Thymus (tissue), 11 donors: ENCODE results near the gene UBE2O. TPM values are rescaled to one million over a fixed set of nuclear protein-coding genes. Genes with fewer than 3 reads are reported as not detected.

ENCODE experiments used
- DNase-seq, 9 donors: peaks; one replicate each; pipeline ENCODE4 v3.0.0-alpha.2; 2013; ENCODE audit warnings: low spot score in 9 of 9, low read depth in 6 of 9, missing footprints in 1 of 9
- H3K27ac ChIP-seq, 2 donors: one replicate each; pipeline ENCODE4 v1.5.1; 2013; ENCODE audit warnings: control low read depth in 1 of 2, low read depth in 1 of 2, low read length in 1 of 2, mild to moderate bottlenecking in 1 of 2, moderate library complexity in 1 of 2
- H3K27me3 ChIP-seq, 2 donors: one replicate each; pipeline ENCODE4 v1.5.1; 2013; ENCODE audit warnings: low read length in 1 of 2; ENCODE audit not compliant: control insufficient read depth in 2 of 2, insufficient read depth in 1 of 2
- H3K36me3 ChIP-seq, 2 donors: one replicate each; pipeline ENCODE4 v1.5.1; 2013; ENCODE audit warnings: low read length in 1 of 2, mild to moderate bottlenecking in 1 of 2, moderate library complexity in 1 of 2; ENCODE audit not compliant: control insufficient read depth in 2 of 2, insufficient read depth in 2 of 2
- H3K4me1 ChIP-seq, 2 donors: one replicate each; pipeline ENCODE4 v1.5.1; 2013; ENCODE audit warnings: low read length in 2 of 2; ENCODE audit not compliant: control insufficient read depth in 2 of 2, insufficient read depth in 2 of 2
- H3K4me3 ChIP-seq, 2 donors: one replicate each; pipeline ENCODE4 v1.5.1; 2013; ENCODE audit warnings: low read length in 2 of 2, control low read depth in 1 of 2, mild to moderate bottlenecking in 1 of 2
- H3K9me3 ChIP-seq, 2 donors: one replicate each; pipeline ENCODE4 v1.5.1; 2013; ENCODE audit warnings: low read length in 1 of 2, mild to moderate bottlenecking in 1 of 2; ENCODE audit not compliant: control insufficient read depth in 2 of 2, insufficient read depth in 1 of 2
- WGBS: extraction: QIAGEN DNeasy Blood & Tissue Kit; methylation state at CpG from one replicate; pipeline ENCODE4 v1.1.7; 2013; 5-methylcytosine and 5-hydroxymethylcytosine counted together
- polyA plus RNA-seq: library from polyadenylated mRNA; stranded (reverse); fragments of 200-250 nt; gene quantifications from one replicate; pipeline ENCODE4 v1.2.3, GENCODE V29; 2013
- total RNA-seq: library from RNA; stranded (reverse); fragments of 120-200 nt; gene quantifications from one replicate; pipeline ENCODE4 v1.2.4, GENCODE V29; 2013
- donor health status: healthy.

The UBE2O gene
- total and polyA plus RNA-seq, 2 donors = 8.8 to 11.1 TPM

GRCh38 chr17:76497979-76498875 is 45.3 kb upstream of the UBE2O start:
- Histone ChIP-seq H3K27me3 (peaks cover 14 to 24% of the 10 kb centered on the region in 2 donors), H3K4me1 (peaks cover 21 to 54% of the 10 kb centered on the region in 2 donors), H3K4me3 (no peak overlapping the region), H3K9me3 (no peaks in the 10 kb centered on the region), H3K36me3 (no peaks in the 10 kb centered on the region), H3K27ac (peak overlapping the region; percentile 3 to 48)
- DNase-seq = no peak
- WGBS = 94% methylated on average over 31 of the region's 31 CpGs

- H3K4me1 ChIP-seq = peaks cover 26 to 60% of the 10 kb centered on the region in 2 donors
- no peaks in the 10 kb centered on the region for H3K36me3 ChIP-seq
- H3K27me3 ChIP-seq = peaks cover 14 to 24% of the 10 kb centered on the region in 2 donors
- no peak for DNase-seq
- H3K27ac ChIP-seq = no peak overlapping the region
- H3K4me3 ChIP-seq = no peak overlapping the region
- 88% methylated on average over 2 of the region's 2 CpGs for WGBS
- H3K9me3 ChIP-seq = no peaks in the 10 kb centered on the region
These were observed 44.7 kb upstream of the UBE2O start for GRCh38 chr17:76497699-76497978.

DNA sequence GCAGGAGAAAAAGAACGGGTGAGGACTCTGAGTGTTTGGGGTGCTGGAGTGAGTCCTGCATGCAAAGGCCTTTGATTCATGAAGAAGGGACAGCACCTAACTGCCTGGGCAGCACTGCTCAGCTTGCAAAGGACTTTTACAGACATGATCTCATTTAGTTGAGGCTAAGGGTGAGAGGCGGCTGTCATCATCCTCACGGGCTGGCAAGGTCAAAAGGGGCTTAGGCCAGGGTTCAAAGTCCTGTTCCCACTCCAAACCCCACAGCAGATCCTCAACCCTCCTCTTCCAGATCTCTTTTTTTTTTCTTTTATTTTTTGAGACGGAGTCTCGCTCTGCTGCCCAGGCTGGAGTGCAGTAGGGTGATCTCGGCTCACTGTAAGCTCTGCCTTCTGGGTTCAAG is 43.5 kb upstream of the UBE2O start:
- Histone ChIP-seq H3K4me1 (peaks cover 32 to 63% of the 10 kb centered on the region in 2 donors), H3K36me3 (no peaks in the 10 kb centered on the region), H3K9me3 (no peaks in the 10 kb centered on the region), H3K4me3 (no peak overlapping the region), H3K27ac (no peak overlapping the region), H3K27me3 (peaks cover 14 to 24% of the 10 kb centered on the region in 2 donors)
- WGBS = 97% methylated on average over 6 of the region's 6 CpGs
- no peak for DNase-seq

GRCh38 chr17:76495663-76496400 is 42.9 kb upstream of the UBE2O start:
- Histone ChIP-seq H3K27me3 (peaks cover 12 to 22% of the 10 kb centered on the region in 2 donors), H3K36me3 (no peaks in the 10 kb centered on the region), H3K4me3 (no peak overlapping the region), H3K9me3 (no peaks in the 10 kb centered on the region), H3K27ac (no peak overlapping the region), H3K4me1 (peaks cover 34 to 66% of the 10 kb centered on the region in 2 donors)
- DNase-seq = no peak
- WGBS = 96% methylated on average over 16 of the region's 16 CpGs

DNA sequence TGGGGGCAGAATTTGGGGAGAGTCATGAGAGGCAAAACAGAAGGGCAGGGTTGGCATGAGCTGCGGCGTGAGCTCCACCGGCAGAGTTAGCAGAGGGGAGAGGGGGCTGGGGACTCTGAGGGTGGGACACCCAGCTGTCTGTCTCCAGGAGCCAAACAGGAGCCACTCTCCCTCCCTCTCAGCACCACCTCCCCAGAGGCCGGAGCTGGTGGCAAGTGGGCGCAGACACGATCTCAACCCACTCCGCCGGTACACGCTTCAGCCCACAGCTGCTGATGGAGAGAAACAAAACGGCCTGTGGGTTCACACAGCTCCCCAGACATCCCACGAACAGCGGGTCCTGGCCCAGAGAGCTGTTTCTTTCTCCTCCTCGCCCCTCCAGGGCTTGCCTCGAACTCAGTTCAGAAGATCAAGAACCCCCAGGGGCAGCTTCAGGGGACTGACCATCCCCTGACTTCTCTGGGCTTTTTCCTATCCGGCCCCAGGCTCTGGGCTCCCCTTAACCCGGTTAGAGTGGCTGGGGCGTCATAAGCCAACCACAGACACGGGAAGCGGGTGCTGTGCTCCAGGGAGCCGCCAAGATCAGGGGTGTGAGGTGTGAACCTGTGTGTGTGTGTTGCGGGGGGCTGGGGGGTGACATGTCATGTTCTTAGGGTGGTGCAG is 40.7 kb upstream of the UBE2O start:
- peak in 2 of 9 donors; percentile 16 to 44 for DNase-seq
- no peaks in the 10 kb centered on the region for H3K36me3 ChIP-seq
- H3K4me3 ChIP-seq = peak overlapping the region in 1 of 2 donors; percentile 1
- H3K27ac ChIP-seq = peak overlapping the region; percentile 68 to 70
- H3K9me3 ChIP-seq = no peaks in the 10 kb centered on the region
- H3K27me3 ChIP-seq = peaks cover 0 to 5% of the 10 kb centered on the region in 2 donors
- 25% methylated on average over 21 of the region's 21 CpGs for WGBS
- peaks cover 30 to 50% of the 10 kb centered on the region in 2 donors for H3K4me1 ChIP-seq

DNA sequence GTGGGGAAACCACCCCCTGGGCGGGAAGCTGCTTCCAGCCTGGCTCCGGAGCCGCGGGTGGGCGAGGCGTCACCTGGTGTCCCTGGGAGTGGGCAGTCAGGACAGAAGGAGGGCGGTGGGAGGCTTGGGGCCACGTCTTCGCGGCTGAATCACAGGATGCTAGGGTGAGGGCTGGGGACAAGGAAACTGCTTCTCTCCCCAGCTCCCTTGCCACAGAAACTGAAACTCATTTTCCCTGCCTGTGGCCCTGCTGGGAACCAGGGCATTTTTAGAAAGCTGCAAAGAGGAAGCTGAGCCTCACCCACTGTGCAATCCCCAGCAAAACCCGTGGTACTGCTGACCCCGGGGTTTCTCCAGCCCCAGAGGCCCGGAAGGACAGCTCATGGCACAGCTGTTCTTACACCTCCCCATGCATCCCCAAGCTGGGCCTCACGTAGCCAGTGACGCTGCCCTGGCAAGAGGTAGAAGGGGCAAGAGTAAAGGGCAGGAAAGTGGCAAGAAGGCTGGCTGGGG is 40.1 kb upstream of the UBE2O start:
- no peaks in the 10 kb centered on the region for H3K36me3 ChIP-seq
- H3K9me3 ChIP-seq = no peaks in the 10 kb centered on the region
- H3K27ac ChIP-seq = peak overlapping the region; percentile 69 to 70
- peak overlapping the region in 1 of 2 donors; percentile 1 for H3K4me3 ChIP-seq
- 1% methylated on average over 15 of the region's 15 CpGs for WGBS
- H3K4me1 ChIP-seq = peaks cover 30 to 44% of the 10 kb centered on the region in 2 donors
- H3K27me3 ChIP-seq = peaks cover 0 to 5% of the 10 kb centered on the region in 2 donors
- DNase-seq = peak in 2 of 9 donors; percentile 49 to 66

DNA sequence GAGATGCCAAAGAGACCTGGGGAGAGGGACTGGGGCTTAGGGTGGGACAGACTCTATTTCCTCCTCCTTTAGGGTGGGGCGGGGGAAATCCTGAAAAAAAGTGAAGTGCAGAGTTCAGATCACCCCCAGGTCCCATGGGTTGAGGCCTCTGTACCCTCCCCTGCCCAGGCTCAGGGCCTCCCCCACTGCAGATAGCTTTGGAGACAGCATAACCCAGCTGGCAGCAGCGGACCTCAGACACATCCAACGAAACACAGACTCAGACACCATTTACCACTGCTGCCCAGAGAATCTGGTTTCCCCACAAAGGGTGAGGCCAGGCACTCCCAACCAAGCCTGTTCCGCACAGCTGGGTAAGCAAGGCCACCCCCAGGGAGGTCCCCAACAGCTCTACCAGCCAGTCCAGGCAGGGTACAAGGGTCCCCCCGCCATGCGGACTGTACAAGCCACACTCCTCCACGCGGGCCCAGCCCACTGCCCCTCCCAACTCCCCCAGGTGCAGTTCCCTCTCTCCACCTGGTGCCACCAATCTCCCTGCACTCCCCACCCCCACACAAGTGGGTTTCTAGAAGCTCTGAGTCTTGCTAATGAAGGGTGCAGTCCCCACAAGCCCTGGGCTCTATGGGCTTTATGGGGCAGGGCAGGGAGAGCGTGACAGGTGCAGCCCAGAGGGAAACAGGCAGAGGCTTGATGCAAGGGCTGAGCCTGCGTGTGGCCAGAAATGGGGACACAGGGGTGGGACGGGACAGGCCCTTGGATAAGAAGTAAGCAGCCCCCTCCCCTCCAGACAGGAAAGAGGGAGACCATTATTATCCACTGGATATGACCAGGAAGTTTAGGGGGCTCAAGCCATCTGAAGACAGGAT is 39.4 kb upstream of the UBE2O start:
- Histone ChIP-seq H3K4me1 (peaks cover 30 to 39% of the 10 kb centered on the region in 2 donors), H3K27ac (peak overlapping the region; percentile 69 to 70), H3K36me3 (no peaks in the 10 kb centered on the region), H3K9me3 (no peaks in the 10 kb centered on the region), H3K4me3 (no peak overlapping the region), H3K27me3 (peaks cover 0 to under 1% of the 10 kb centered on the region in 2 donors)
- 13% methylated on average over 11 of the region's 11 CpGs for WGBS
- DNase-seq = peak in 2 of 9 donors; percentile 35 to 64
